ENCODE data around the gene COLQ. TPM values are rescaled to one million over a fixed set of nuclear protein-coding genes. Genes with fewer than 3 reads are reported as not detected.

The COLQ gene
- total RNA-seq, 1 experiment from 2014 or later, result not detected

DNA sequence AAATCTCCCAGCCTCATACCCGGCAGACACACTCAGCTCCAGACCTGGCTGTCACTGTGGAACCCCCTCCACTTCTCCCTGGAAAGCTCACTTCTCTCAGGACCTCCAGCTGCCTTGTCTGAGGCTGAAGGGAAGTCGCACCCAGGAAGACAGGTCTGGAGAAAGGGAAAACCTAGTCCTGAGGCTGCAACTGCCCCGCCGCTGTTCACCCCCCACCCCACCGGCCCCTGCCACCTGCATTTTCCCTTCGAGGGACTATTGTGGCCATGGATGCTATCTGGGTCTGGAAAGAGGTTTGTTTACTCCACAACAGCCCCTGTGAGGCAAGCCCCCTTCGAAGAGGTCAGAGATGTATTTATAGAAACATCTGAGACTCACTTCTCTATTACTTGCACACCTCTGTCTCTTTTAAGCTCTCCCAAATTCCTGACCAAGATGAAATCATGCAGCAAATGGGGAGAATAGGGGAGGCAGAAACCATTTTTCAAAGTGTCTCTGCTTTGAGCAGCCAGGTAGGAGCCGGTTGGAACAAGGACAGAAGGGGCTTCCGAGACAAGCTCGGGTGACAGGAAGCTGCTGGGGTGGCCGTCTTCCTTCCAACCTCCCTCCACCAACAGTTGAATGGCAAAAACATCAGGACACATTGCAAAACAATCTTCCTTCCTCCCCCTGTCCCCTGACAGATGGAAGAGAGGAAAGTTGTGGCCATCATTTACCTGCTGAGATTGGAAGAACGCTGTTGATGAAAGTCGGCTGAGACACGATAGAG, 518 bp downstream of the COLQ start:
- H3K9me3 ChIP-seq, result no peaks in the 10 kb centered on the region
- H3K36me3 ChIP-seq (ENCODE audit: control insufficient read depth, insufficient read depth, low read length), result no peaks in the 10 kb centered on the region
- no peaks in the 10 kb centered on the region for H3K27me3 Mint-ChIP-seq (ENCODE audit: insufficient read depth, unreplicated experiment)
- CTCF ChIA-PET, result no interaction called here
- no peaks in the 10 kb centered on the region for H3K27me3 ChIP-seq (replicated peaks; ENCODE audit: control insufficient read depth, insufficient read depth, low read length)
- no peaks in the 10 kb centered on the region for H3K36me3 Mint-ChIP-seq (ENCODE audit: insufficient read depth, unreplicated experiment)
- POLR2A ChIA-PET, result no interaction called here
- H3K4me1 ChIP-seq, result no peaks in the 10 kb centered on the region
- no TSS peak for BruUV-seq (replicated peaks)
- no peaks in the 10 kb centered on the region for H3K9me3 Mint-ChIP-seq (ENCODE audit: unreplicated experiment)
- H3K4me3 Mint-ChIP-seq (ENCODE audit: unreplicated experiment), result no peak overlapping the region
- H3K4me3 ChIP-seq (ENCODE audit: low read depth, low read length), result no peak overlapping the region
- TF ChIP-seq, protein P1, sequence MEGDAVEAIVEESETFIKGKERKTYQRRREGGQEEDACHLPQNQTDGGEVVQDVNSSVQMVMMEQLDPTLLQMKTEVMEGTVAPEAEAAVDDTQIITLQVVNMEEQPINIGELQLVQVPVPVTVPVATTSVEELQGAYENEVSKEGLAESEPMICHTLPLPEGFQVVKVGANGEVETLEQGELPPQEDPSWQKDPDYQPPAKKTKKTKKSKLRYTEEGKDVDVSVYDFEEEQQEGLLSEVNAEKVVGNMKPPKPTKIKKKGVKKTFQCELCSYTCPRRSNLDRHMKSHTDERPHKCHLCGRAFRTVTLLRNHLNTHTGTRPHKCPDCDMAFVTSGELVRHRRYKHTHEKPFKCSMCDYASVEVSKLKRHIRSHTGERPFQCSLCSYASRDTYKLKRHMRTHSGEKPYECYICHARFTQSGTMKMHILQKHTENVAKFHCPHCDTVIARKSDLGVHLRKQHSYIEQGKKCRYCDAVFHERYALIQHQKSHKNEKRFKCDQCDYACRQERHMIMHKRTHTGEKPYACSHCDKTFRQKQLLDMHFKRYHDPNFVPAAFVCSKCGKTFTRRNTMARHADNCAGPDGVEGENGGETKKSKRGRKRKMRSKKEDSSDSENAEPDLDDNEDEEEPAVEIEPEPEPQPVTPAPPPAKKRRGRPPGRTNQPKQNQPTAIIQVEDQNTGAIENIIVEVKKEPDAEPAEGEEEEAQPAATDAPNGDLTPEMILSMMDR (IDR thresholded peaks at IDR 0.05; ENCODE audit: insufficient read depth in 1 of 2, low read depth in 1 of 2, low read length in 1 of 2, severe bottlenecking in 1 of 2, unreplicated experiment in 1 of 2), result no peak
- DNase-seq, result no peak
- peaks cover 5% of the 10 kb centered on the region for H3K4me1 Mint-ChIP-seq (ENCODE audit: low read depth, unreplicated experiment)
- H3K27ac Mint-ChIP-seq (ENCODE audit: unreplicated experiment), result no peak overlapping the region
- intact Hi-C loops (cut with micrococcal nuclease; ENCODE audit: unreplicated experiment), result no loop called here

DNA sequence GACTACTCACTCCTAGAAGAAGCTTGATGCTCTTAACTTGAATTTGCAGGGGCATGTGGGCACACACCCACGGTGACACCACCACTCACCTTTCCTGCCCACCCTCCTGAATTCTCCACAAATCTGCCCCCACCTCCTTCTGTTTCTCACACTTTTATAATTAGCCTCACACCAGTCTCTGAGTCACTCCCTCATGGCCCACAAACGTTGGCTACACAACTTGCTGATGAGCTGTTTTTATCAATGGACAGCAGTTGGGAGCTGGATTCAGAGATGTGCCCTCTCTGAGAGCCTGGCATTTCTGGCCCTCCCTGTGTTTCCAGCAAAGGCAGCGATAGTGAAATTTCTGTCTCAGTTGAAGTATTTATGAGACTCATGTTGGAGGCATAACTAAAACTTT, 1.3 kb downstream of the COLQ start:
- no peaks in the 10 kb centered on the region for H3K4me1 ChIP-seq
- POLR2A ChIA-PET, result no interaction called here
- no peaks in the 10 kb centered on the region for H3K27me3 ChIP-seq (replicated peaks; ENCODE audit: control insufficient read depth, insufficient read depth, low read length)
- intact Hi-C loops (cut with micrococcal nuclease; ENCODE audit: unreplicated experiment), result no loop called here
- no peak overlapping the region for H3K4me3 ChIP-seq (ENCODE audit: low read depth, low read length)
- TF ChIP-seq, protein P1 (IDR thresholded peaks at IDR 0.05; ENCODE audit: insufficient read depth in 1 of 2, low read depth in 1 of 2, low read length in 1 of 2, severe bottlenecking in 1 of 2, unreplicated experiment in 1 of 2), result no peak
- no peaks in the 10 kb centered on the region for H3K36me3 ChIP-seq (ENCODE audit: control insufficient read depth, insufficient read depth, low read length)
- Mint-ChIP-seq H3K27ac (ENCODE audit: unreplicated experiment) (no peak overlapping the region), H3K36me3 (ENCODE audit: insufficient read depth, unreplicated experiment) (no peaks in the 10 kb centered on the region), H3K27me3 (ENCODE audit: insufficient read depth, unreplicated experiment) (no peaks in the 10 kb centered on the region), H3K4me3 (ENCODE audit: unreplicated experiment) (no peak overlapping the region), H3K4me1 (ENCODE audit: low read depth, unreplicated experiment) (peaks cover 5% of the 10 kb centered on the region), H3K9me3 (ENCODE audit: unreplicated experiment) (no peaks in the 10 kb centered on the region)
- DNase-seq, result no peak
- no TSS peak for BruUV-seq (replicated peaks)
- CTCF ChIA-PET, result no interaction called here
- no peaks in the 10 kb centered on the region for H3K9me3 ChIP-seq

DNA sequence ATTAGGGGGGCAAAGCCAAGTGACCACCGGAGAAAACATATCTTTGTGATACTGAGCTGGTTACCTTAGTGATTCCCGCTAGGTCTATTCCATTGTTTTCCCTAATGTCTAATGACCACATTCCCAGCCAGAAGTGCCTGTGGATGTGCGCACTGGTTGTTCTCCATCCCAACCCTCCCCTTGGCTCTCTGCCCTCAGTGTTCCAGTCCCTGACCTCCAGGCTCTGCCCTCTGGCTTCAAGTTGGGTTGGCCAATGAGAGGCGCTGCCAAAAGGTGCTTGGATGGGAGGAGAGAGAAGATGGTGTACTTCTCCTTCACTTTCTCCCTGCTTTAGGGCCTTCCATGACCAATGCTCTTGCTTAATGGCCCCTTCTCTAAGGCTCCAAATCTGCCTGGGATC, 2.4 kb downstream of the COLQ start:
- no peak for DNase-seq
- ChIA-PET CTCF (no interaction called here), POLR2A (no interaction called here)
- TF ChIP-seq, protein P1 (IDR thresholded peaks at IDR 0.05; ENCODE audit: insufficient read depth in 1 of 2, low read depth in 1 of 2, low read length in 1 of 2, severe bottlenecking in 1 of 2, unreplicated experiment in 1 of 2), result no peak
- H3K4me1 ChIP-seq, result no peaks in the 10 kb centered on the region
- Mint-ChIP-seq H3K36me3 (ENCODE audit: insufficient read depth, unreplicated experiment) (no peaks in the 10 kb centered on the region), H3K9me3 (ENCODE audit: unreplicated experiment) (no peaks in the 10 kb centered on the region), H3K4me3 (ENCODE audit: unreplicated experiment) (no peak overlapping the region), H3K27ac (ENCODE audit: unreplicated experiment) (no peak overlapping the region), H3K4me1 (ENCODE audit: low read depth, unreplicated experiment) (peaks cover 5% of the 10 kb centered on the region), H3K27me3 (ENCODE audit: insufficient read depth, unreplicated experiment) (no peaks in the 10 kb centered on the region)
- no TSS peak for BruUV-seq (replicated peaks)
- H3K9me3 ChIP-seq, result no peaks in the 10 kb centered on the region
- no peaks in the 10 kb centered on the region for H3K27me3 ChIP-seq (replicated peaks; ENCODE audit: control insufficient read depth, insufficient read depth, low read length)
- intact Hi-C loops (cut with micrococcal nuclease; ENCODE audit: unreplicated experiment), result no loop called here
- no peak overlapping the region for H3K4me3 ChIP-seq (ENCODE audit: low read depth, low read length)
- H3K36me3 ChIP-seq (ENCODE audit: control insufficient read depth, insufficient read depth, low read length), result no peaks in the 10 kb centered on the region
